Activated CD8-positive, alpha-beta T cell treated with anti-CD3 and anti-CD28 coated beads, Interleukin-2, amount 10 ng/mL, durations not matched to agents 7 days and 5 days (primary cell): ENCODE data around the gene MUC6. TPM values are rescaled to one million over a fixed set of nuclear protein-coding genes. Genes with fewer than 3 reads are reported as not detected.

Experiments
- ATAC-seq: fragments of 150-1000 bp; cut with Tn5 transposase; one replicate; pipeline ENCODE4 v1.10.0; 2021; ENCODE audit warnings: moderate library complexity
- CTCF ChIA-PET: fragments of 350-600 bp; sonication (Branson Sonifier 250); formaldehyde crosslinking; loops from one replicate; lab custom pipeline; 2021; ENCODE audit warnings: antibody characterized with exemption; lab: Charles Lee
- POLR2A ChIA-PET: fragments of 350-600 bp; sonication (Branson Sonifier 250); formaldehyde crosslinking; loops from one replicate; lab custom pipeline; 2021; ENCODE audit warnings: antibody characterized with exemption; lab: Charles Lee
- DNase-seq: peaks from one replicate; pipeline ENCODE4 v3.0.0-alpha.2; 2020
- H3K27ac Mint-ChIP-seq: one replicate; pipeline ENCODE4 v1.8.0; 2021; ENCODE audit warnings: mild to moderate bottlenecking, mixed read lengths
- H3K27me3 Mint-ChIP-seq: one replicate; pipeline ENCODE4 v1.8.0; 2021; ENCODE audit warnings: low read depth, mixed read lengths
- H3K36me3 Mint-ChIP-seq: one replicate; pipeline ENCODE4 v1.8.0; 2021; ENCODE audit warnings: low read depth, mixed read lengths
- H3K4me1 Mint-ChIP-seq: one replicate; pipeline ENCODE4 v1.8.0; 2021; ENCODE audit warnings: low read depth, mixed read lengths
- H3K4me3 Mint-ChIP-seq: one replicate; pipeline ENCODE4 v1.8.0; 2021; ENCODE audit warnings: mild to moderate bottlenecking, mixed read lengths
- H3K9me3 Mint-ChIP-seq: one replicate; pipeline ENCODE4 v1.8.0; 2022; ENCODE audit warnings: mixed read lengths; ENCODE audit not compliant: insufficient read depth
- total RNA-seq, 2 experiments: library from RNA; stranded (reverse); gene quantifications; one replicate each; pipeline ENCODE4 v1.2.3, GENCODE V29; 2021

The MUC6 gene
- total RNA-seq, 2 experiments from 2014 or later = not detected

GRCh38 chr11:1043563-1044096 lies 7.1 kb upstream of the MUC6 start:
- ChIA-PET POLR2A (no interaction called here), CTCF (no interaction called here)
- peaks cover 10% of the 10 kb centered on the region for H3K27me3 Mint-ChIP-seq
- ATAC-seq = no peak
- no peak for DNase-seq
- no peaks in the 10 kb centered on the region for H3K36me3 Mint-ChIP-seq
- H3K4me1 Mint-ChIP-seq = no peaks in the 10 kb centered on the region
- no peak overlapping the region for H3K4me3 Mint-ChIP-seq
- no peaks in the 10 kb centered on the region for H3K9me3 Mint-ChIP-seq
- H3K27ac Mint-ChIP-seq = no peak overlapping the region

DNA sequence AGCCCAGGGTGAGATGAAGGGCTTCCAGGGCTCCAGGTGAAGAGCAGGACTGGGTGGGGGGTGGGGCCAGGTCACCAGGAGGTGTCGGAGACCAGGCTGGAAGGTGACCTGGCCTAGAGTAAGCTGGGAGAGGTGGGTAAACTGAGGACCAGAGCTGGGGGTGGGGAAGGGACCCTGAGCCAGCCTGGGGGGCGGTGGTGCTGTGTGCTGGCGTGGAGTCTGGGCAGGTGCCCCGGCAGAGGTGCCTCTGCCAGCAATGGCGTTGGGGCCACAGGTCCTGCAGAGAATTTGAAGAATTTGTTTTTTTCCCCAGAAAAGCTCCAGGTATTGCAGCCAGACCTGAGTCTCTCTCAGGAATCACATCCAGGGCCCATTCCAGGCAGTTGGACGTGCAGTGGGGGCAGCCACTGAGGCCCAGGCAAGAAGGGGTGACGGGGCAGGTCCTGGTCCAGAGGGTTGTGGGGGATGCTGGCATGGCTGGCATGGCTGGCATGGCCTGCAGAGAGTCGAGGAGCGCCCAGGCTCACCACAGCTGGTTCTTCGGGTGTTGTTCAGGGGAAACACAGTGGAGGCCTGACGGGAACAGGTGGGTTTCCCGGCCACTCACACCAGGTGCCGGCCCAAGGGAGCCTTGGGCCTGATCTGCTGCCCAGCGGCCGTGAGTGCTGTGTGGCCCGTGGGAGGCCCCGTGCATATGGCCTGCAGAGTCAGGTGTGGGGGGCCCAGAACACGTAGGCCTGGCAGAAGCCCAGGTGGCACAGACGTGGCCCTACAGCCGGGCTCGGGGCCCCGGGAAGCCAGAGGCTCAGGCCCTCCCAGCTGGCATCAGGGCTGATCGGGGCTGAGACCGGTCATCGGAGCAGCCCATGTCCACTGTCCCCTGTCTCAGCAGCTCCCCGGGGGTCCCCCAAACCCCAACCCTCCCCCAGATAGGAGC lies 6.4 kb upstream of the MUC6 start:
- H3K9me3 Mint-ChIP-seq = no peaks in the 10 kb centered on the region
- peaks cover 9% of the 10 kb centered on the region for H3K27me3 Mint-ChIP-seq
- H3K36me3 Mint-ChIP-seq = no peaks in the 10 kb centered on the region
- no peaks in the 10 kb centered on the region for H3K4me1 Mint-ChIP-seq
- DNase-seq (no peak), ATAC-seq (no peak)
- H3K4me3 Mint-ChIP-seq = no peak overlapping the region
- POLR2A ChIA-PET = no interaction called here
- H3K27ac Mint-ChIP-seq = no peak overlapping the region
- CTCF ChIA-PET = no interaction called here

GRCh38 chr11:1041936-1042608 lies 5.6 kb upstream of the MUC6 start:
- H3K36me3 Mint-ChIP-seq = no peaks in the 10 kb centered on the region
- H3K9me3 Mint-ChIP-seq = no peaks in the 10 kb centered on the region
- no peaks in the 10 kb centered on the region for H3K4me1 Mint-ChIP-seq
- DNase-seq = no peak
- H3K27ac Mint-ChIP-seq = no peak overlapping the region
- ChIA-PET CTCF (no interaction called here), POLR2A (no interaction called here)
- ATAC-seq = no peak
- H3K27me3 Mint-ChIP-seq = peaks cover 6% of the 10 kb centered on the region
- no peak overlapping the region for H3K4me3 Mint-ChIP-seq

GRCh38 chr11:1041471-1041870 lies 5.0 kb upstream of the MUC6 start:
- no peak overlapping the region for H3K27ac Mint-ChIP-seq
- ChIA-PET POLR2A (no interaction called here), CTCF (no interaction called here)
- peaks cover 4% of the 10 kb centered on the region for H3K27me3 Mint-ChIP-seq
- H3K4me1 Mint-ChIP-seq = no peaks in the 10 kb centered on the region
- ATAC-seq (no peak), DNase-seq (no peak)
- no peak overlapping the region for H3K4me3 Mint-ChIP-seq
- H3K9me3 Mint-ChIP-seq = no peaks in the 10 kb centered on the region
- no peaks in the 10 kb centered on the region for H3K36me3 Mint-ChIP-seq

DNA sequence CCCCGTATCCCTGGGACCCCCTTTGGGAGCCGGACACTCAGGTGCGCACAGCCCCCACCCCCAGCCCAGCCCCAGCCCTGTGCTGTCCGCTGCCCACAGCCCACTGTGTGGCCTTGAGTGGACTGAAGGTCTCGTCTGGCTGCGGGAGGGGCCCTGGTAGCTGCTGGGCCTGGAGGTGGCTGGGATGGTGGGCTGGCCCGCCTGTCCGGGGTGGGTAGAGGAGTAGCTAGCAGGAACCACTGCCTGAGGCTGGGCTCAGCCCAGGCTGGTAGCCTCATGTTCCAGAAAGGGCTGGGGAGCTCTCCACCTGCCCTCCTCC lies 4.6 kb upstream of the MUC6 start:
- Mint-ChIP-seq H3K4me3 (no peak overlapping the region), H3K4me1 (no peaks in the 10 kb centered on the region), H3K27me3 (peaks cover under 1% of the 10 kb centered on the region), H3K36me3 (no peaks in the 10 kb centered on the region), H3K27ac (no peak overlapping the region), H3K9me3 (no peaks in the 10 kb centered on the region)
- ATAC-seq = no peak
- no peak for DNase-seq
- ChIA-PET CTCF (no interaction called here), POLR2A (no interaction called here)

- ChIA-PET CTCF (no interaction called here), POLR2A (no interaction called here)
- no peak overlapping the region for H3K4me3 Mint-ChIP-seq
- no peaks in the 10 kb centered on the region for H3K27me3 Mint-ChIP-seq
- no peak for DNase-seq
- no peaks in the 10 kb centered on the region for H3K9me3 Mint-ChIP-seq
- no peaks in the 10 kb centered on the region for H3K4me1 Mint-ChIP-seq
- H3K27ac Mint-ChIP-seq = no peak overlapping the region
- no peak for ATAC-seq
- no peaks in the 10 kb centered on the region for H3K36me3 Mint-ChIP-seq
These were observed 4.1 kb upstream of the MUC6 start for GRCh38 chr11:1040428-1041148.

DNA sequence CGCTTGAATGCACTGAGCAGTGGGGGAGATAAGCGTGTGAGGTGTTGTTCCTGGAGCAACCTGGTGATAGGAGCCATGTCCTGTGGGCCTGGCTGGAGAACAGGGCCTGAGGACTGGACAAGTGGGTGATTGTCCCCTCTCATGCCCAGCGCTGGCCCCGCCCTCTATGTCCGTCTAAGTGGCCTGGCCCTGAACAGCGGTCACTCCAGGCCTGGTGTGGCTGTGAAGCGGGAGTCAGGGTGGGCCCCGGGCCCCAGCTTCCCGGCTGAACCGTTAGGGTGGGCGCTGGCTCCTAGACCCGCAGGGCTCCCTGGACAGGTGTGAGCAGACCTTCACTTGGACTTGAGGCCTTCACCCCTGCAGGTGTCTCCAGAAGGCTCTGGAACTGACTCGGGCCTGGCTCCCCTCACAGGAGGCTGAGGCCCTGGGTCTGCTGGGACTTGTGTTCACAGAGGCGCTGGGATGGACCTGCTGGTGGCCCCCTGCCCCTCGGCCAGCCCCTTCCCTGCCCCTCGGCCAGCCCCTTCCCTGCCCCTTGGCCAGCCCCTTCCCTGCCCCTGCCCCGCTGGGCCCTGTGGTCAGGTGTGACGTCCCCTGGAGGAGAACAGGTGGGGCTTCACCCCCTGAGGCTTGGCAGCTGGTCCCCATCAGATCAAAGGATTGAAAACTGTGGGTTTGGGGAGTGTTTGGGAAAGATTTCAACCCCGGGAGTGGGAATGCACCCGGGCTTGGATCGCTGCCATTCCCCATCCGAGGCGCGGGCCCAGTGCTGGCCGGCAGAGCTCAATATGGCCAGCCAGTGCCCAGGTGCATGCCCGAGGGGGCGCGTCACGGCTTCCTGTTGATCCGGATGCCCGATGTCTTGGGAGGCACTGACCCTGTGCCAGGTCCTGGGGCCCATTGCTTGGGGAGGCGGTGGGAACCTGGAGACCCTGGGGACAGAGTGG lies 3.2 kb upstream of the MUC6 start:
- Mint-ChIP-seq H3K27ac (no peak overlapping the region), H3K36me3 (no peaks in the 10 kb centered on the region), H3K4me1 (no peaks in the 10 kb centered on the region), H3K27me3 (no peaks in the 10 kb centered on the region), H3K9me3 (no peaks in the 10 kb centered on the region), H3K4me3 (no peak overlapping the region)
- no peak for DNase-seq
- CTCF ChIA-PET = no interaction called here
- POLR2A ChIA-PET = no interaction called here
- ATAC-seq = no peak

DNA sequence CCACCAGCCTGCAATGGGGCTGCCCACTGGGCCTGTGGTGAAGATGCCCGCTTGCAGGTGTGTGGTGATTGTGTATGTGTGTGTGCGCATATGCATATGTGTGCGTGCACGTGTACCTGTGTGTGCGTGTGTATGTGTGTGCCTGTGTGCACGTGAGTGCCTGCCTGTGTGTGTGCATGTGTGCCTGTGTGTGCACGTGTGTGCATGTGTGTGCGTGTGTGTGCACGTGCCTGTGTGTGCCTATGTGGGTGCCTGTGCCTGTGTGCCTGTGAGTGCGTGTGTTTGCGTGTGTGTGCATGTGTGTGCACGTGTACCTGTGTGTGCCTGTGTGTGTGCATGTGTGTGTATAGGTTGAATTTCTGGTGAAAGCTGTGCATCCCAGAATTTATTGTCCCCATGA lies 2.4 kb upstream of the MUC6 start:
- Mint-ChIP-seq H3K4me1 (no peaks in the 10 kb centered on the region), H3K9me3 (no peaks in the 10 kb centered on the region), H3K27ac (no peak overlapping the region), H3K36me3 (no peaks in the 10 kb centered on the region), H3K4me3 (no peak overlapping the region), H3K27me3 (no peaks in the 10 kb centered on the region)
- ATAC-seq (no peak), DNase-seq (no peak)
- ChIA-PET CTCF (no interaction called here), POLR2A (no interaction called here)

- ATAC-seq (no peak), DNase-seq (no peak)
- Mint-ChIP-seq H3K9me3 (no peaks in the 10 kb centered on the region), H3K27ac (no peak overlapping the region), H3K36me3 (no peaks in the 10 kb centered on the region), H3K27me3 (no peaks in the 10 kb centered on the region), H3K4me1 (no peaks in the 10 kb centered on the region), H3K4me3 (no peak overlapping the region)
- POLR2A ChIA-PET = no interaction called here
- CTCF ChIA-PET = no interaction called here
These were observed 1.8 kb upstream of the MUC6 start for GRCh38 chr11:1038361-1038760.

GRCh38 chr11:1037506-1038055 lies 1.1 kb upstream of the MUC6 start:
- DNase-seq (no peak), ATAC-seq (no peak)
- H3K27me3 Mint-ChIP-seq = no peaks in the 10 kb centered on the region
- H3K9me3 Mint-ChIP-seq = no peaks in the 10 kb centered on the region
- no peak overlapping the region for H3K27ac Mint-ChIP-seq
- POLR2A ChIA-PET = no interaction called here
- H3K4me3 Mint-ChIP-seq = no peak overlapping the region
- no peaks in the 10 kb centered on the region for H3K36me3 Mint-ChIP-seq
- no peaks in the 10 kb centered on the region for H3K4me1 Mint-ChIP-seq
- CTCF ChIA-PET = no interaction called here

- Mint-ChIP-seq H3K36me3 (no peaks in the 10 kb centered on the region), H3K27ac (no peak overlapping the region), H3K4me1 (no peaks in the 10 kb centered on the region), H3K9me3 (no peaks in the 10 kb centered on the region), H3K4me3 (no peak overlapping the region), H3K27me3 (no peaks in the 10 kb centered on the region)
- DNase-seq = no peak
- POLR2A ChIA-PET = no interaction called here
- CTCF ChIA-PET = no interaction called here
- ATAC-seq = no peak
These were observed 413 bp upstream of the MUC6 start for GRCh38 chr11:1036931-1037330.
